Measurements from ENCODE around the gene GNB4.

The GNB4 gene

DNA sequence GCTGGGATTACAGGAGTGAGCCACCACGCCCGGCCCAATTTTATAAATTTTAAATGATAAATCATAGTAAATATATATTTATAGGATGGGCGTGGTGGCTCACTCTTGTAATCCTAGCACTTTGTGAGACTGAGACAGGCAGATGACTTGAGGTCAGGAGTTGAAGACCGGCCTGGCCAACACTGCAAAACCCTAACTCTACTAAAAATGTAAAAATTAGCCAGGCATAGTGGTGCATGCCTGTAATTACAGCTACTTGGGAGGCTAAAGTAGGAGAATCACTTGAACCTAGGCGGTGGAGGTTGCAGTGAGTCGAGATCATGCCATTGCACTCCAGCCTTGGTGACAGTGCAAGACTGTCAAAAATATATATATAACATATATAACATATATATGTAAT lies 77.3 kb downstream of the GNB4 start:
- TF ChIP-seq, protein P1, sequence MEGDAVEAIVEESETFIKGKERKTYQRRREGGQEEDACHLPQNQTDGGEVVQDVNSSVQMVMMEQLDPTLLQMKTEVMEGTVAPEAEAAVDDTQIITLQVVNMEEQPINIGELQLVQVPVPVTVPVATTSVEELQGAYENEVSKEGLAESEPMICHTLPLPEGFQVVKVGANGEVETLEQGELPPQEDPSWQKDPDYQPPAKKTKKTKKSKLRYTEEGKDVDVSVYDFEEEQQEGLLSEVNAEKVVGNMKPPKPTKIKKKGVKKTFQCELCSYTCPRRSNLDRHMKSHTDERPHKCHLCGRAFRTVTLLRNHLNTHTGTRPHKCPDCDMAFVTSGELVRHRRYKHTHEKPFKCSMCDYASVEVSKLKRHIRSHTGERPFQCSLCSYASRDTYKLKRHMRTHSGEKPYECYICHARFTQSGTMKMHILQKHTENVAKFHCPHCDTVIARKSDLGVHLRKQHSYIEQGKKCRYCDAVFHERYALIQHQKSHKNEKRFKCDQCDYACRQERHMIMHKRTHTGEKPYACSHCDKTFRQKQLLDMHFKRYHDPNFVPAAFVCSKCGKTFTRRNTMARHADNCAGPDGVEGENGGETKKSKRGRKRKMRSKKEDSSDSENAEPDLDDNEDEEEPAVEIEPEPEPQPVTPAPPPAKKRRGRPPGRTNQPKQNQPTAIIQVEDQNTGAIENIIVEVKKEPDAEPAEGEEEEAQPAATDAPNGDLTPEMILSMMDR (IDR thresholded peaks at IDR 0.05; ENCODE audit: borderline replicate concordance, extremely low read depth, low read length, poor library complexity, severe bottlenecking): no peak
- TF ChIP-seq EZH2 (IDR thresholded peaks at IDR 0.05; ENCODE audit: borderline replicate concordance, low read depth, low read length, severe bottlenecking): no peak
- Histone ChIP-seq H2AFZ (ENCODE audit: low read depth, low read length) (no peak overlapping the region), H3K4me2 (ENCODE audit: insufficient read depth, low read length) (no peak overlapping the region), H3K4me1 (ENCODE audit: insufficient read depth, low read length) (no peaks in the 10 kb centered on the region), H3K9ac (ENCODE audit: low read depth, low read length) (no peak overlapping the region), H3K9me3 (ENCODE audit: insufficient read depth, low read length, severe bottlenecking) (no peaks in the 10 kb centered on the region), H4K20me1 (ENCODE audit: insufficient read depth, low read length) (no peaks in the 10 kb centered on the region), H3K27me3 (ENCODE audit: insufficient read depth, low read length, poor library complexity) (no peaks in the 10 kb centered on the region), H3K36me3 (ENCODE audit: insufficient read depth, low read length) (peaks cover 43% of the 10 kb centered on the region; the same call in 1 of the 2 replicates), H3K79me2 (ENCODE audit: insufficient read depth, low read length) (no peaks in the 10 kb centered on the region), H3K27ac (ENCODE audit: low read length) (no peak overlapping the region), H3K4me3 (ENCODE audit: low read depth in 1 of 2, low read length in 2 of 2) (no peak overlapping the region)
- ATAC-seq (ENCODE audit: insufficient read depth, low read depth) (no peak), DNase-seq (no peak)

DNA sequence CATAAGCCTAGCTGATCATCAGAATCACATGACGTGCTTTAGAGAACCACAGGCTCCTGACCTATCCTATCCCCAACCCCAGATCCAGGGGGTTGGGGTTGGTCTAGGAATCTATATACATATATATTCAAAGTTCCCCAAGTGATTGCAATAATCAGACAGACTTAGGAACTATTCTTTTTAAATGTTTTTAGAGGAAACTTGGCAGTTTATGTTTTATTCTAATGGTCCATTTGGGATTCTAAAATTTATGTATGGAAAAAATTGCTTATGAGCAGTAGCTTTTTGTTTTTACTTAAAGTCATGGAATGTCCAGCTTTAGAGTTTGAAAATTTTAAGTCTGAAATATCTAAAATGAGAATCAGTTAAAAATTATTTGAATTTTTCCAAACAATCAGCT lies 81.6 kb downstream of the GNB4 start:
- no peak for TF ChIP-seq EZH2 (IDR thresholded peaks at IDR 0.05; ENCODE audit: borderline replicate concordance, low read depth, low read length, severe bottlenecking)
- TF ChIP-seq, protein P1 (IDR thresholded peaks at IDR 0.05; ENCODE audit: borderline replicate concordance, extremely low read depth, low read length, poor library complexity, severe bottlenecking): no peak
- H4K20me1 ChIP-seq (ENCODE audit: insufficient read depth, low read length): no peaks in the 10 kb centered on the region
- no peaks in the 10 kb centered on the region for H3K79me2 ChIP-seq (ENCODE audit: insufficient read depth, low read length)
- H3K9ac ChIP-seq (ENCODE audit: low read depth, low read length): no peak overlapping the region
- H3K27ac ChIP-seq (ENCODE audit: low read length): no peak overlapping the region
- no peak overlapping the region for H3K4me2 ChIP-seq (ENCODE audit: insufficient read depth, low read length)
- H3K4me3 ChIP-seq (ENCODE audit: low read depth in 1 of 2, low read length in 2 of 2): no peak overlapping the region
- no peak for DNase-seq
- H2AFZ ChIP-seq (ENCODE audit: low read depth, low read length): no peak overlapping the region
- peaks cover 33% of the 10 kb centered on the region for H3K36me3 ChIP-seq (ENCODE audit: insufficient read depth, low read length)
- H3K9me3 ChIP-seq (ENCODE audit: insufficient read depth, low read length, severe bottlenecking): no peaks in the 10 kb centered on the region
- H3K27me3 ChIP-seq (ENCODE audit: insufficient read depth, low read length, poor library complexity): no peaks in the 10 kb centered on the region
- no peak for ATAC-seq (ENCODE audit: insufficient read depth, low read depth)
- no peaks in the 10 kb centered on the region for H3K4me1 ChIP-seq (ENCODE audit: insufficient read depth, low read length)

DNA sequence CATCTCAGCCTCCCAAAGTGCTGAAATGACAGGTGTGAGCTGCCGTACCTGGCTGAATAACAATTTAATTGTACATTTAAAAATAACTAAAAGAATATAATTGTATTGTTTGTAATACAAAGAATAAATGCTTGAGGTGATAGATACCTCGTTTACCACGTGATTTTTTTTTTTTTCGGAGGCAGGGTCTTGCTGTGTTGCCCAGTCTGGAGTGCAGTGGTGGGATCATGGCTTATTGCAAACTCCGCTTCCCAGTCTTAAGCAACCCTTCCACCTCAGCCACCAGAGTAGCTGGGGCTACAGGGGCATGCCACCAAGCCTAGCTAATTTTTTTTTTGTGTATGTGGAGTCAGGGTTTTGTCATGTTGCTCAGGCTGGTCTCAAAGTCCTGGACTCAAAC lies 87.9 kb downstream of the GNB4 start:
- no peak overlapping the region for H3K9ac ChIP-seq (ENCODE audit: low read depth, low read length)
- no peak overlapping the region for H3K4me3 ChIP-seq (ENCODE audit: low read depth in 1 of 2, low read length in 2 of 2)
- no peak overlapping the region for H2AFZ ChIP-seq (ENCODE audit: low read depth, low read length)
- DNase-seq: no peak
- no peak overlapping the region for H3K4me2 ChIP-seq (ENCODE audit: insufficient read depth, low read length)
- ATAC-seq (ENCODE audit: insufficient read depth, low read depth): no peak
- no peaks in the 10 kb centered on the region for H3K4me1 ChIP-seq (ENCODE audit: insufficient read depth, low read length)
- TF ChIP-seq, protein P1 (IDR thresholded peaks at IDR 0.05; ENCODE audit: borderline replicate concordance, extremely low read depth, low read length, poor library complexity, severe bottlenecking): no peak
- no peak for TF ChIP-seq EZH2 (IDR thresholded peaks at IDR 0.05; ENCODE audit: borderline replicate concordance, low read depth, low read length, severe bottlenecking)
- no peak overlapping the region for H3K27ac ChIP-seq (ENCODE audit: low read length)
- peaks cover 67% of the 10 kb centered on the region for H3K36me3 ChIP-seq (ENCODE audit: insufficient read depth, low read length)
- H3K79me2 ChIP-seq (ENCODE audit: insufficient read depth, low read length): no peaks in the 10 kb centered on the region
- H4K20me1 ChIP-seq (ENCODE audit: insufficient read depth, low read length): no peaks in the 10 kb centered on the region
- H3K27me3 ChIP-seq (ENCODE audit: insufficient read depth, low read length, poor library complexity): no peaks in the 10 kb centered on the region
- no peaks in the 10 kb centered on the region for H3K9me3 ChIP-seq (ENCODE audit: insufficient read depth, low read length, severe bottlenecking)

DNA sequence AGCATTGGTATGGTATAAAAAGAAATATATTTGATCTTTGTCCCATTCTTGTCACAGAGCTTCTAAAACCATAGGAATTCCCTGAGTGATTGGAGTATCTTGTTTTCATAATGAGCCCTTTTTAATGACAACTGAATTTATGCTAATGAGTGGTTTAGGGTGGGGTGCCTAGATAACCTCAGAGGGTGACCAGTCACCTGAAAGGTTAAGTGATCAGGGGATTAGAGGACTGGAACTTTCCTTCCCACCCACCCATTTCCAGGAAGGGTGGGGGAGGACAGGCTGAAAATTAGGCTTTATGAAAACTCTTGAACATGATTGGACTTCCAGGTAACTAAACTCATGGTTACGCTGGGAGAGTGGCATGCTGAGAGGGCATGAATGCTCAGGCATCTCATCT lies 95.3 kb downstream of the GNB4 start:
- DNase-seq (no peak), ATAC-seq (ENCODE audit: insufficient read depth, low read depth) (no peak)
- Histone ChIP-seq H3K27me3 (ENCODE audit: insufficient read depth, low read length, poor library complexity) (no peaks in the 10 kb centered on the region), H3K9ac (ENCODE audit: low read depth, low read length) (no peak overlapping the region), H3K4me1 (ENCODE audit: insufficient read depth, low read length) (no peaks in the 10 kb centered on the region), H3K79me2 (ENCODE audit: insufficient read depth, low read length) (no peaks in the 10 kb centered on the region), H3K9me3 (ENCODE audit: insufficient read depth, low read length, severe bottlenecking) (no peaks in the 10 kb centered on the region), H3K4me2 (ENCODE audit: insufficient read depth, low read length) (no peak overlapping the region), H3K4me3 (ENCODE audit: low read depth in 1 of 2, low read length in 2 of 2) (no peak overlapping the region), H2AFZ (ENCODE audit: low read depth, low read length) (no peak overlapping the region), H3K27ac (ENCODE audit: low read length) (no peak overlapping the region), H3K36me3 (ENCODE audit: insufficient read depth, low read length) (peaks cover 77% of the 10 kb centered on the region), H4K20me1 (ENCODE audit: insufficient read depth, low read length) (no peaks in the 10 kb centered on the region)
- TF ChIP-seq EZH2 (IDR thresholded peaks at IDR 0.05; ENCODE audit: borderline replicate concordance, low read depth, low read length, severe bottlenecking): no peak

Data from DND-41 (cell line).